Coronary artery (tissue), 2 donors: ENCODE results near the gene CD33.
"Not testable (repeated sequence)": the region's sequence is repeated elsewhere in the genome, so short reads cannot be mapped to it uniquely, and the experiment has no call there.

Experiments used
- DNase-seq: peaks from one replicate; pipeline ENCODE4 v3.0.0-alpha.2; 2017; ENCODE audit warnings: low spot score
- H3K27ac ChIP-seq, 2 donors: fragments of 200-600 bp; sonication (generic); one replicate each; pipeline ENCODE4 v1.5.1; 2016 to 2019
- H3K4me3 ChIP-seq: fragments of 200-600 bp; sonication (generic); 2 replicates; pipeline ENCODE4 v1.5.1; 2016; ENCODE audit warnings: mild to moderate bottlenecking, moderate library complexity
- CTCF ChIP-seq: fragments of 200-600 bp; sonication (generic); IDR thresholded peaks from one replicate; pipeline ENCODE4 v1.5.1; 2019; ENCODE audit warnings: antibody characterized with exemption

CD33 gene

GRCh38 chr19:51207747-51208146, 17.1 kb upstream of the CD33 start:
- TF ChIP-seq CTCF = no peak
- DNase-seq = no peak
- no peak overlapping the region for H3K4me3 ChIP-seq
- H3K27ac ChIP-seq = no peak overlapping the region

GRCh38 chr19:51210191-51210784, 14.6 kb upstream of the CD33 start:
- DNase-seq = no peak

GRCh38 chr19:51210874-51211361, 14.0 kb upstream of the CD33 start:
- not testable (repeated sequence) for DNase-seq
- peak overlapping the region; percentile 37 for H3K4me3 ChIP-seq
- H3K27ac ChIP-seq = peak overlapping the region in 1 of 2 donors; percentile 24

More at GRCh38 chr19:51210191-51210784, 14.6 kb upstream of the CD33 start:
- no peak overlapping the region for H3K4me3 ChIP-seq
- H3K27ac ChIP-seq = no peak overlapping the region
- no peak for TF ChIP-seq CTCF

- Histone ChIP-seq H3K4me3 (no peak overlapping the region), H3K27ac (no peak overlapping the region)
- no peak for TF ChIP-seq CTCF
- DNase-seq = no peak
These were observed 13.0 kb upstream of the CD33 start for GRCh38 chr19:51211833-51212232.

- TF ChIP-seq CTCF = no peak
- DNase-seq = no peak
- no peak overlapping the region for H3K27ac ChIP-seq
- no peak overlapping the region for H3K4me3 ChIP-seq
These were observed 5.6 kb upstream of the CD33 start for GRCh38 chr19:51219307-51219706.

- Histone ChIP-seq H3K27ac (no peak overlapping the region), H3K4me3 (no peak overlapping the region)
- DNase-seq = no peak
- TF ChIP-seq CTCF = no peak
These were observed 4.9 kb upstream of the CD33 start for GRCh38 chr19:51219971-51220370.

GRCh38 chr19:51220996-51221395, 3.9 kb upstream of the CD33 start:
- no peak for TF ChIP-seq CTCF
- DNase-seq = no peak
- no peak overlapping the region for H3K4me3 ChIP-seq
- no peak overlapping the region for H3K27ac ChIP-seq
